Transverse colon (tissue), 4 donors: Measurements from ENCODE around the gene SLC25A36.

Experiments used
- CTCF ChIP-seq, 5 experiments: fragments of 200-600 bp in 3 of 5; fragments of 450-650 bp in 2 of 5; sonication (generic) in 3 of 5; IDR thresholded peaks; 1 replicate in 2 of 5; 2 replicates in 3 of 5; pipeline ENCODE4 v1.5.1; 2016 to 2017; ENCODE audit warnings: antibody characterized with exemption in 5 of 5, inconsistent platforms in 3 of 5, mild to moderate bottlenecking in 2 of 5, moderate library complexity in 1 of 5
- POLR2AphosphoS5 ChIP-seq, 3 donors: sonication (generic); formaldehyde crosslinking; IDR thresholded peaks; one replicate each; pipeline ENCODE4 v1.6.1; 2016; ENCODE audit warnings: antibody characterized with exemption in 3 of 3

DNA sequence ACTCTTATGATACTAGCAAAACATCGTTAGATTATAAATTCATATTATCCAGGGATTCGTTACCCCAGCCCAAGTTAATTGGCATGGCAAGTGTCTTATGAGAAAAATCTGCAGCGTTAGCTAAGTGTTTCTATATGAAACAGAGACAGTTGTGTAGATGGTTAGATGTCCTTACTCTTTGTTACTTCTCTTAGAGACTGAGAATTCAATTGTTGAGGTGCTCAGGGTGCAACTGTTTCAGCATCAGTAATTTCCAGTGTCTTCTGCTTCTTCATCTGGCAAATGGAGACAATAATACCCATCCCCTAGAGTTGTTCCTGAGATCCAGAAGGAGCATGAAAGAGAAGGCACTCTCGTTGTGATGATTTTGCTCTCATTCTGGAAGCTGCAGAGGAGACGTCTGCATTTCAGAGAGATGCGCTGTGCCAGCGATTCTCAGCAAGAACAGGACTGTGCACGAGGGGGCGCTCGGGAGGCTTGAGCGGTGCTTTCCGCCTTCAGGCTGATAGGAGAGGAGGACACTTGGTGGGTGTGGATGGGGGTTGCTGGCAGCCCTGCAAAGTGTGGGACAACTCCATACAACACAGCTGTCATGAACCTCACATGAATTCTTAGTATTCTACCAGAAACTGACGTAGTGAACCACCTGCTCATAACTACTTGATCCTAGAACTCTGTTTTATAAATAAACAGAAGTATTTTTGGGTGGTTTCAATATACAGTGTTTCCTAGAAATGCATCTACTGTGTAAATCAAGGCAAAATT lies 69.8 kb downstream of the SLC25A36 start:
- peak; percentile 50 to 71 (median 69) for TF ChIP-seq CTCF (IDR thresholded peaks at IDR 0.05)
- no peak for TF ChIP-seq POLR2AphosphoS5 (IDR thresholded peaks at IDR 0.05)
